ENCODE results near the gene KCTD16.

The KCTD16 gene

DNA sequence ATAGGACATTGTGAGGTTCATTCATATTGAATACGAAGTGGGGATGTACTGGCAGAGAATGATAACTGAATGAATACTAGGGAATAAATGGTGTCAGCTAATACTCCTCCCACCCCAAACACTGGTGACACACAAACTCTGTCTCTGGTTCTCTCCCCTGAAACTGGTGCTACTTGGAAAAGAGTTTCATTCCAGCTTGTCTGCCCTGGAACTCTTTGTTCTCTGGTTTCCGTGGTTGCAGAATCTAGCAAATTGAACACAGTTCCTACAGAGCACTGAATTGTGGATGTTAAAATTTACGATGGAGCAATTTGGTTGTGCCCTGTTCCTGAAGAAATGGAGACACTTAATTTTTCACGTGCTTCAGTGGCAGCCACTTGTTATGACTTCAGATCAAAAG is 181.7 kb downstream of the KCTD16 start:
- DNase-seq = no peak

DNA sequence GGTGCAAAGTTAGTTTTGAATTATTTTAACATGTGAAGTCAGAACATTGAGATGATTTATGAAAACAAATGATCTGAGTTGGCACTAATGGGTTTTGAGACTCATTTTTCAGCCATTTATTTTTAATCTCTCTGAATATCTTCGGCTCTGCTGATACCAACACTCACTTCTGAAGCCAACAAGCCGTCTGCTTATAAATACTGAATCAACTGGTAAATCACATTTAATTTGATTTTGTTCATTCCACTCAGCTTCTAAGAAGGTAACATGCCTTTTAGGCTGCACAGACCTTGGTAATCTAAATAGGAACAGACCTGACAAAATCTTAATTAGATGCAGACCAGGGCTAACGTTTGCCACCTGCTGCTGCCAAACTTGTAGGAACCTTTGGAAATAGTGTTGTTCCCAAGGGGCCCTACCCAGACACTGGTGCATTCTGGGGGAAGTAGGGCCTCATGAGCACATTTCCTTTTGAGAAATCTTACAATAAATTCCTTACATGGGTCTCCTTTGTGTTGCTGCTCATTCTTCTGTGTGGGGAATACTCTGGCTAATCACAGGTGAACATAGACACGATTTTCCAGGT is 182.2 kb downstream of the KCTD16 start:
- no peak for DNase-seq

DNA sequence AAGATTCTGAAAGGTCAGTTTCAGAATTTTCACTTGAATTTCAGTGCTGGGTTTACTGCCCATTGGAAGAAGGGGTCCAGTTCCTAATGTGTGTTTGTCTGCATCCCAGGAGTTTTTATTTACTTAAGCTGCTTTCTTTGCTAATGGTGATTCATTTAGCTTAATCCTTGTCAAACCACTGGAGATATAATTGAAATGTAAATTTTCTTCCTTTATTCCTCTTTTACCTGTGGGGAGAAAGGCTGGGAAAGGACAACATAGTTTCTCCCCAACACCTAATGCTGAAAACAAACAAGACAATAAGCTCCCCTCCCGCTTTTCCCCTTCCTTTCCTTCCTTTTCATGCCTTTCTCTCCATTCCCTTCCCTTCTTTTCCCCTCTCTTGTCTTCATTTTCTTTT is 185.8 kb downstream of the KCTD16 start:
- DNase-seq = no peak

DNA sequence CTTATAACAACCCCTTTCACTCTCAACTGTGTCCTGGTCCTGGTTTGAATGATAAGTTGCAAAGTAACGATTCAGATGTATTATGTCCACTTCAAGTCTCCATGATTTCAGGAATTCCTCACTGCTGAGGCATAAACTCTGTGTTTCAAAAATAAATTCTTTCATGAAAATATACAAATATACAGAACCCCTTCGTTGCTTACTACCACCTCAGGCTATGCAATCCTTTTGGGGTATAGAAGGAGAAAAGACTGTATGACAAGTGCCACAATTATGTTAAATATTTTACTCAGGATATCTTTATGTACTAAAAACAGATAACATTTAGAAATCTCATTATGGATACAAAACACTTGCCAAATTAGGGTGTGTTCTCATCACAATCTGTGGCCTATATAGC is 190.7 kb downstream of the KCTD16 start:
- DNase-seq = no peak

DNA sequence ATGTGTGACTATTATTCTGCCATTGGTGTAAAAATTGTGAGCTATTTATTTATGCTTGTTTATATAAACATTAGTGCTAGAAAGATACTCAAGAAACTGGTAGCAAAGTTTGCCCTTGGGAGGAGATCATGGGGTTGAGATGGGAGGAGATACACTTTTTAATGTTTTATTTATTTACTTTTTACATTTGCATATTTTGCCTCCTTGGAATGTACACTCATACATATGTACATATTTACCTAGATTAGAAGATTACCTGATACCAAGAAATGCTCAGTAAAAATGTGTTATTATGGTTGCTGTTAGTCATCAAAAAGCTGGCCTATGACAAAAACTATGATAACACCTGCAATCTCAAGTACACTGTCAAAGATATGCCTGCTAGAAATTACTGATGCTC is 195.2 kb downstream of the KCTD16 start:
- no peak for DNase-seq

DNA sequence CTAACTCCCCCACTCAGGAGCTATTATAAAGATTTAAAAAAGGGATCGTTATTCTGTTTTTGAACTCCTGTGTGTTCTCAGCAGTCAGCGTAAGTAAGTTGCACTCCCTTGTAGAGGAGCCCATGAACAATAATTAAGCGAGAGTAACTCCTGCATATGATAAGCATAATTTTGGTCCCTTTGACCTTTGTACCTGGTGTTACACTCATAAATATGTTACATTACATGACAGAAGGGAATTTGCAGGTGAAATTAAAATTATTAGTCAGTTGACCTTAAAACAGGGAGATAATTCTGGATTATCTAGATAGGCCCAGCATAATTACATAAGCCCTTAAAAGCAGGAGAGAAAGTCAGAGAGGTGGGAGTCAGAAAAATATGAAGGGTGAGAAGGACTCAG is 197.3 kb downstream of the KCTD16 start:
- no peak for DNase-seq

DNA sequence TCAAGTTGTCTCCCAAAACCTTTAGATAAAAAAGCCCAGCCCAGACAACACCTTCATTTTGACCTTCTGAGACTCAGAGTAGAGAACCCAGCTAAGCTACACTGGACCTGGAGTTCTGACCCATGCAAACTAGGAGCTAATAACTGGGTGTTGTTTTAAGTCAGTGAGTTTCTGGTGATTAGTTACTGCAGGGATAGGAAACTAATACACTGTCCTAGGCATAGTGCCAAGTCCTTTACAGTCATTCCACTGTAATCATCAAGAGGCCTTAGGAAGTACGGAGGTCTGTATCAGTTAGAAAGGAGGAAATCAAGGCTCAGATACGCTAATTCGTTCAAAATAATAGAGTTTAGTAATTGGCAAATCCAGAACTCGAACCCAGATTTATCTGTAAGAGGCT is 197.9 kb downstream of the KCTD16 start:
- no peak for DNase-seq

DNA sequence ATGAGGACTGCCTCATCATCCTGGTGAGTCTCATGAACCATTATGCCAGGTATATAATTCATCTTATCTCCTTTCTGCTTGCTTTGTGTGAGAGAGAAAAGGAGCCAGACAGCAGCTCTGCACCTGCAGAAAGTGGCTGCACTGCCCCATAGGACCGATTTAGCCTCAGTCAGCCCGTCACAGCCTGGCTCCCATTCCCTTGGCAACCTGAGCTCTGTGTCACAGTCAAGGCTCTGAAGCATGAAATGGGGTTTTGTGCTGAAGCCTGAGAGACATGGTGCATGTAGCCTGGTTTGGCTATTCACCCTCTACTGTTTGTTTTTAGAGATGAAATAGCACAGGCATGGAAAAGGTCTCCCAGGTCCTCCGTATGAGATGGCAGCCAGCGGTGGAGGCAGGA is 198.3 kb downstream of the KCTD16 start:
- no peak for DNase-seq

DNA sequence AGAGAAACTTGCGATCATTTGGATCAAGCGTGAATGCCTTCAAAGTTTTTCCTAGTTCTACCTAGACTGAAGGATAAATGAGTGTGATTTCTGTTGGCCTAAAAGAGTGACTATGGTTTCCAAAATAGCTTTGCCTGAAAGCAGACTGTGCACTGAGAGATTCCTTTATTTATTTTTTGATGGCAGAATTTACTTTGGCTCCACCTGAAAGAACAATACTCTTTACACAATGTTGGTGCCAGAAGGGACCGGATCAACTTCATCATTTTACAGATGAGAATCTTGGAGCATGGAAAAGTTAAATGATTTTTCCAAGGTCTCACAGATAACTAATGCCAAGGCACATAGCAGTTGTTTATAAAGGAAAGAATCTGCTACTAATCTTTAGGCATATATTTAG is 199.6 kb downstream of the KCTD16 start:
- no peak for DNase-seq

DNA sequence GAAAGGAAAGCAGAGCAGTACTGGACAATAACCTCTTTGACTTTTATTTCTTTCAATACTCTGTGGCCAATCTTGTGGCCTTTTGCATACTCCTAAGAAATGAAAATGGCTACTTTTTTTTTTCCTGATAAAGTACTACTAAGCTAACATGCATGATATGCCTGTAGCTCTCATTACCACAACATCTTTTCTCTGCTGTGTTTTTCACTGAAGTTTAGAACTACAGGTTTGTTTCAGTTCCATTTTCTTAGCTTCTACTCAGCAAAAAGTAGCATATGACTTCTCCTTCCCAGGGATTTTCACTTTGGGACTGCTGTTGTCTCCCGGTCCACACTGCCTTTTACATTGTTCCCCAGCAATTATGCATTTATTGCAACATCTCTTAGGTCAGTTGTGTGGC is 204.0 kb downstream of the KCTD16 start:
- DNase-seq = no peak

DNA sequence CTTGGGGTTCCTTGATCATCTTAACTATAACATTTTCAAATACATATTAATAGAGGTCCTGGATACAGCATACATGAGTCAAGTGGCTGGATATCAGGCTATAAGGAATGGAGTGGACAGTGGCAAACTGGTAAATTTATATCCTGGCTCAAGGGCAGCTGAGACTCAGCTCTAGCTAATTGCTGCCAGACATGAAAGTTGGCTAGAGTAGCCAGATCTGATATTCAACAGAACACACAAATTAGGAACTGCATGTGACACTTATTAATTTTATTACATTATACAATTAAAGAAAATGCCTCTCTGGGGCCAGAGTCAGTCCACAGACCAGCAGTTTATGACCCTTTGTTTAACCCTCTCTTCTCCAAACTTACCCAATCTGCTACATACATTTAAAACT is 206.5 kb downstream of the KCTD16 start:
- DNase-seq = no peak

DNA sequence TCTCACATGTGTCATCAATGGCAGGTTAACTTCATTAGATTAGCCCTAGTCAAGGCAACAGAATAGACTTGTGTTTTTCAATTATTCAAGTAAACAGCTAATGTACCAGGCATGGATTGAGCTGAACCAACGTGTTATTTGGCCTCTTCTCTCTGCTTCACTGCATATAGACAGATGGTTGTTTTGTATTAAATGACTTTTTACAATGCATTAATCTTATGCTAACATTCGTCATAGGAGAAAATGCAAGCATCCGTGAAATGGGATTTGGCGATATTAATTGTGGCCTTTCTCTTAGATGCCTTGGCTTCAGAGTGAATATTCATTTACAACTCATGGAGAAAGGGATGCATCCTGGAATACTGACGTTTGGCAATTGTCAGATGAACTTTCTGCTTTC is 208.0 kb downstream of the KCTD16 start:
- DNase-seq = no peak

DNA sequence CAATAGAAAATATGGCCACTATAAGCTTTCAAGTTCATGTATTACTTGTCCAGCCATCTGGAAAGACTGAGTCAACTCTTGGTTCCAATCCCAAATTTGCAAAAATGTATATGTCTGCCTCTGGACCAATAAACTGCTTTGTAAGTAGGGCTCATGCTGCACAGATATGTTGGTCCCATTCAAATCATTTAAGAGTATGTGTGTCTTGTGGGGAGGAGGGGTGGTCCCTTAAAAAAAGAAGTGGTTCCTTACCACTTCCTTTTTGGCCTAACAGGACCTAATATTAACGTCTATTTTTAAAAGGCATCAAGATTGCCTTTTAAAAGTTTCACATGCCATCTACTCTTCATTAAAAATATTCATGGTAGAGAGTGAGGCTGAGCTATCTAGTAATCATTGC is 214.9 kb downstream of the KCTD16 start:
- no peak for DNase-seq

DNA sequence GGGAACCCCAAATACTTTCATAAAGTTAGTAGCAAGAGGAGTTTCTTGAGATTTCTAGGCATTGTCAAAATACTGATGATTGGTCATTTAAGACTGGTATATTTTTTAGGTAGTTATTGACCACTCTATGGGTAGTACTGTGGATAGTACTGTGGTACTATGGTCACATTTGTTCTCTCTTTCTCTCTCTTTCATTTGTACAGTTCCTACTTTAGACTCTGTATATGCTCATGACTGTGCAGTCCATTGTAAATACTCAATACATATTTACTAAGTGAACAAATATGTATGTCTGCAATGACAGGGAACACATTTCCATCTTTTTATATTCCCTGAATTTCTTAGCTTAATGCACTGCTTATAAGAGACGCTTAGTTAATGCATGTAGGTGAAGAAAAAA is 215.6 kb downstream of the KCTD16 start:
- no peak for DNase-seq

DNA sequence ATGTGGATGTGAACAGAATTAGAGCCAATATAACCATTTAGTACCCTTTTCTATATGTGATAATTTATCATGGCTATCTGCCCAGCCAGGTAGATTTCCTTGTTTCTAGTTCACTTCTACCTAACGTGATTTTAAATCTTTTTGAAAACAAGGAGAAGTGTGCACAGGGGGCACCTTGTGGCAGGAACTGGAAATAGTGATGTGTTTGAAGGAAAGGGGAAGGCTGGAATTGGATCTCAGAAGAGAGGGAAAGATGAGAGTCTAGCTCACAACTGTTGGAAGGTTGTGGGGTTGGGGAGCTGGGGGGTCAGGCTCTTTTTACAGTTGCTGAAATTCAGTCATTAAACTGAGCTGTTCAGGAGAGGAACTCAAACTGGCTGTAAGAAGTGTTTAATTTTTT is 219.5 kb downstream of the KCTD16 start:
- no peak for DNase-seq

DNA sequence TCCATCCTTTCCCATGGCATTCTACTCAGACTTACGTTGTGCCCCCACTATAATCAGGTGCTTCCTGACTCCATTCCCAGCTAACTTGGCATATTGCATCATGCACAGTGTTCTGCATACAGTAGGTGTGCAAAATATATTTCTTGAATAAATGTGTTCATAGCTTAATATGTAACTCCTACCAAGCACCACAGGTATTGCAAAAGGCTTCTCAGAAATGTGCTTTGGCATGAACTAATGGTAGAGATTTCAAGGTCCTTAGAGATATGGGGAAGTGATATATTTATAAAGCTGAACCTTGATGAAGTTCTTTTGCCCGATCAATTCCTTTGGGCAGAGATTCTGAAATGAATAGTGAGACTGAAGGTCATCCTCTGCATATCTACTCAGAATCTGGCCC is 220.4 kb downstream of the KCTD16 start:
- DNase-seq = no peak

DNA sequence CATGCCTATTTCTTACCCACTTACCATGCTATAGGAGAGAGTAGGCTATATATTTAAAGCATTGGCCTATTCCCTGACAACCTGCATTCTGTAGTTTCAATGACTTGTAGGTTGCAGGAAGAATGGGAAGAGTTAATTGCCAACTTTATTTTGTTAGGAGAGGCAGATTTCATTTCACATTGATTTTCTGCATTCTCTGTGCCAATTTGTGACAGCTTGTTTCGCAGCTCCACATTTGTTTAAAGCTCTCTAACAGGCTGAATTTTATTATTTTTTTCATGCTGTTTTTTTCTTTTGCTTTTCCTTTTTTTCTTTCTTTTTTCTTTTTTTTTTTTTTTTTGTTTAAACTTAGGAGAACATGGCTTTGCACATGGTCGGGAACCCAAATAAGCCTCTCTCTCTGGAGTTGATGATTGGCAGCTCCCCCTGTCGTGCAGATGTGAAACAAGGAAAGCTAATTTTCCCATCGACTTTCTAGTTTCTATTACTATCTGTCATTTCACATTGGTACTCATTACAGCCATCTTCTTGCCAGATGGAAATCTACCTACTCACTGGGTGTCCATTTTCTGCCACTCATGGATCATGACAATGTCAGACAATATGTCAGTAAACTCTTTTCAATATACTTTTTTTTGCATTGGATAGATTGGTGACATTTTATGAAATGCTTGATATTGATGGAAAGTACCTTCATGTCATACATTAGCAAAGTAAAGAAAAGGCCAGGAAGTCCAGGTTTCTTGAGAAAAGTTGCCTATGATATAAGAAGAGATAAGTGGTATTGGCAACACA is 223.2 kb downstream of the KCTD16 start:
- DNase-seq = no peak

DNA sequence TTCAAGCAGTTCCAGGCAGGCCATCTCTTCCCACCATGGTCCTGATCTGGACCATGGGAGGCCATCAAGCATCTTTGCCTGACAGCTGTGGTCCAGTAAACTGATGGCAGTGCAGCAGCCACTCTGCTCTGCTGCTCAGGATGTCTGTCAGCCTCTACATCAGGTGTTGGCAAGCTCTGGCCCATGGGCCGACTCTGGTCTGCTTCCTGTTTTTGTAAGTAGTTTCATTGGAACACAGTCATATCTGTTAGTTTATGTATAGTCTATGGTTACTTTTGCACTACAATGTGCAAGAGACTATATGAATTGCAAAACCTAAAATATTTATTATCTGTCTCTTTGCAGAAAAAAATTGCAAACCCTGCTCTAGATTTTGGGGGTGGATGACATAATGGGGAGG is 225.0 kb downstream of the KCTD16 start:
- no peak for DNase-seq

DNA sequence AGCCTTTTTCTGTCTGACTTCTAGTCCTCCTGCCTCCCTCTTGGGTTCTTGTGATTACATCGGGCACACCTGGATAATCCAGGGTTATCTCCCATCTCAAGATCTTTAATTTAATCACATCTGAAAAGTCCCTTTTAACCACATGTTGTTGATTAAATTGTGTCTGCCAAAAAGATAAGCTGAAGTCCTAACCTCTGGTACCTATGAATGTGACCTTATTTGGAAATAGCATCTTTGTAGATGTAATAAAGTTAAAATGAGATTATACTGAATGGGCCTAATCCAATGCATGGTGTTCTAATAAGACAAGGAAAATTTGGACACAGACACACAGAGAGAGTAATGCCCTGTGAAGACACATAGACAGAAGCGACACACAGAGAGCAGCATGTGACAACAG is 232.4 kb downstream of the KCTD16 start:
- DNase-seq = no peak

DNA sequence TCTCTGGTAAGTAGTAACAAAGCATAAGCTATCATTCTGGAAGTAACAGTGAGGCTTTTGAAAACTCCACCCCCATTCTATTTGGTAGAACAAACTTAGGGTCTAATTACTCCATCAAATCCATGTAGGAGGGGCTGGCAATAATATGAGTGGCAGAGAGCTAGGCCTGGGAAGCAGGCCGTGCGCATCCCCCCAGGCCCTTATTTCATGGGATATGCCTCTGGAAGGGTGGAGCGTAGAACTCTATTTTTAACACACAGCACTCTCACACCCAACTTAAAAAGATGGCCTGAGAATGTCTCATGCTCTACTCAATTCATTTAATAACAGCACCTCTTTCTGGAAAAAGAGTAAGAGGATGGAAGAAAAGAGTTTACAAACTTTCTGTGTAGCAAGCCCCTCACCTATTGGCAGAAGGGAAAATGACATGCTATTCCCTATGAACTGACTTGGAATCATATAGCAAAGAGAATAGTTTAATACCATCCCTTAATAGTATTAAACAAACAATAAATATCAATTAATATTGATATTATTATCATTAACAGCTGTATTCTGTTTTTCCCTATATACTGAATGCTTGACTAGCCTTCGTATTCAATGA is 233.2 kb downstream of the KCTD16 start:
- no peak for DNase-seq

DNA sequence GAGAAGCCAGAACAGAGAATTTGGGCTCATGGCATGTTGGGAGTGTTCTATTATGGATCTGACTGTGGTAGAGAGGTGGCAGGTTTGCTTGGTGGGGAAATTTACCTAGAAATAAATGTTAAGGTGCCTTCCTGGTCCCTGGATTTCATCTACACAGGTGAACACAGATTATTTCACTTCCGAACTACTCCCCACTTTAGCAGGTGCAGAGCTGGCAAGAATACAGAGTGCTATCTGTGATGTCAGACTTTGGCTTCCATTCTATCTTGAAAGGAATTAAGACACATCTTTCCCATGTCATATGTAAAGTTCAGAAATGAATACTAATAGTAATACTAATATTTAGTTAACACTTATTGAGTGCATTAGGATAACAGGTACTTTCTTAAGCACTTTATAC is 234.0 kb downstream of the KCTD16 start:
- no peak for DNase-seq

DNA sequence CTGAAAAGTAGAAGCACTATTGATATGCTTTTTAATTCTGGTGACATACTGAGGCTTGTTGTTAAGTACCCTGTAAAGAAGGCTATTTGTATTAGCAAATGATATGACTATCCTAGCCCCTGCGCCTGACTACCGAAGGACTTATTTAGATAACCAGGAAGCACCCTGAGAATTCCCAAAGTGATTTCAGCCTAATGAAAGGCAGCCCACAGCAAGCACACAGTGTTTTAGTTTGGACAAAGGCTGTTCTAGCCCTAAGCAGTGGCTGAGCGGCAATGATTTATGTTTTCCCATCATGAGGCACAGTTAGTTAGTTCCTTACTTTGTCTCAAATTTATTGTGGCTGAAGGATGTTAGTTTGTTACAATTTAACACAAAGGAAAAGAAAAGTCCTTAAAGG is 235.3 kb downstream of the KCTD16 start:
- DNase-seq = no peak

DNA sequence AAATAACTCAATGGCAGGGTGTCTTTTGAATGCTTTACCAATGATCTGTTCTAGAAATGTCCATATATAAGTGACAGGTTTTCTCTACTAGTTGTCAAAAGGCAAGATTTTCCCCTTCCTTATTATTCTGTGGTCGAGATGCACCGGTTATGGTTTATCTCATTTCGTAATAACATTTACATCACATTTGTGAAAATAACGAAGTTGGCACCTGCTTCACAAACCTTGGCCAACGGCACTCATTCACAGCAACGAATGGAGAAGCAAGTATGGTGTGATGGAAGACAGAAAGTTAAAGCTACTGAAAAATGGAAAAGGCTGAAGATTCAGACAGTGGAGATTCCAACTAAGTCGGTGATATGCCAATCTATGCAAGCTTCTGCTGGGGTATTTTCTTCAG is 235.8 kb downstream of the KCTD16 start:
- DNase-seq = no peak

DNA sequence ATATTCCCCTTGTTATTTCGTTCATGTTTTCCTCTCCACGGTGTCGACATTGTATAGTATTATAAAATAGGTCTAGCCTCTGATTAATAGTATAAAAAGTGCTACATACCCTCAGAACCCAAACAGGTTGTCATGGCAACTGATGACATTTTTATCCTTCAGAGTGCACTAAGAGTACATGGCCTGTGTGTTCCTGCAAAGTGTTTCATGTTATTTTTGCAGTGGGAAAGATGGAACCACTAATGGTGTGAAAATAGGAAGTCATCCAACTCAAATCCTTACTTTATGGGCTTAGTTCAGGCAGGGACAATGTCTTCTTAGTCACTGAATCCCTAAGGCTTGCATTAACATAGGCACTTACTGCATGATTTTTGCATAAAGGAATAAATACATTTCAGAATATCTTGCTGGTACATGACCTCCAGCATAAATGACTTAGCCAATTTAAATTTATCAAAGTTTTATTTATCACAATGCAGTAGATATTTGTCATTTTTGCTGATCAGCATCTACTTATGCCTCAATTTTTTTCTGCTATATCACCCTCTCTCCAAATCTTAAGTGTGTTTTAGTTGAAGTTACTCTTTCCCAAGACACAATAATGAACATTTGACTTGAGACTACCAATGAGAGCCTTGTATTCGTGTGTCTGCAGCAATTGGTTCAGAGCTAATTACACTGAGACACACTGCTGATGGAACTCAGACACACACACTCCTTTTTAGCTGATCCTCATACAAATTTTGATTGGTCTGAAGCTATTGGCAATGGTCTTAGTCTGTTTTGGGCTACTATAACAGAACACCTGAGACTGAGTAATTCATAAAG is 243.7 kb downstream of the KCTD16 start:
- DNase-seq = no peak
